Neural cell (in vitro differentiated cells): Measurements from ENCODE around the gene NINJ1. TPM values are rescaled to one million over a fixed set of nuclear protein-coding genes. Genes with fewer than 3 reads are reported as not detected.

ENCODE experiments used
- H2AFZ ChIP-seq: fragments of 200-600, 300-800 bp; sonication (generic), shearing (Covaris generic); 2 replicates; pipeline ENCODE4 v1.6.0; 2014; ENCODE audit warnings: low read depth, mild to moderate bottlenecking, antibody characterized with exemption, low read length, moderate library complexity
- H3F3A ChIP-seq: fragments of 200-600 bp; shearing (Covaris generic); 2 replicates; pipeline ENCODE4 v1.6.1; 2016; ENCODE audit warnings: mild to moderate bottlenecking, moderate library complexity, mixed read lengths, antibody characterized with exemption, low read length; ENCODE audit not compliant: insufficient read depth, poor library complexity, severe bottlenecking
- H3K27ac ChIP-seq: fragments of 200-600, 300-800 bp; sonication (generic), shearing (Covaris generic); 2 replicates; pipeline ENCODE4 v1.5.1; 2014; ENCODE audit warnings: mild to moderate bottlenecking, low read length, moderate library complexity
- H3K27me3 ChIP-seq: fragments of 300-800, 200-600 bp; sonication (generic), shearing (Covaris generic); 2 replicates; pipeline ENCODE4 v1.6.0; 2014; ENCODE audit warnings: mild to moderate bottlenecking, low read depth, low read length, moderate library complexity; ENCODE audit not compliant: insufficient read depth
- H3K36me3 ChIP-seq: fragments of 300-800, 200-600 bp; sonication (generic), shearing (Covaris generic); 2 replicates; pipeline ENCODE4 v1.5.1; 2014; ENCODE audit warnings: mild to moderate bottlenecking, antibody characterized with exemption, low read length, moderate library complexity; ENCODE audit not compliant: insufficient read depth
- H3K4me2 ChIP-seq: fragments of 300-800, 200-600 bp; sonication (generic), shearing (Covaris generic); 2 replicates; pipeline ENCODE4 v1.6.0; 2014; ENCODE audit warnings: mild to moderate bottlenecking, low read length
- H3K4me3 ChIP-seq: fragments of 300-800, 200-600 bp; sonication (generic), shearing (Covaris generic); 2 replicates; pipeline ENCODE4 v1.5.1; 2014; ENCODE audit warnings: mild to moderate bottlenecking, low read length, moderate library complexity
- H3K79me2 ChIP-seq: fragments of 200-600 bp; shearing (Covaris generic); replicated peaks from 2 replicates; pipeline ENCODE4 v1.6.0; 2014; ENCODE audit warnings: mild to moderate bottlenecking, low read length, moderate library complexity; ENCODE audit not compliant: insufficient read depth
- H3K9ac ChIP-seq: fragments of 300-800, 200-600 bp; sonication (generic), shearing (Covaris generic); 2 replicates; pipeline ENCODE4 v1.6.1; 2016; ENCODE audit warnings: mild to moderate bottlenecking, low read length, mixed read lengths
- H3K9me2 ChIP-seq: fragments of 200-600 bp; shearing (Covaris generic); 2 replicates; pipeline ENCODE4 v1.6.1; 2016; ENCODE audit warnings: mild to moderate bottlenecking, low read length, mixed read lengths; ENCODE audit not compliant: insufficient read depth
- H3K9me3 ChIP-seq: fragments of 200-600, 300-800 bp; sonication (generic), shearing (Covaris generic); 2 replicates; pipeline ENCODE4 v1.6.1; 2016; ENCODE audit warnings: mild to moderate bottlenecking, mixed run types, low read length, moderate library complexity, mixed read lengths
- H4K20me1 ChIP-seq: fragments of 200-600 bp; shearing (Covaris generic); 2 replicates; pipeline ENCODE4 v1.6.1; 2016; ENCODE audit warnings: mild to moderate bottlenecking, mixed run types; ENCODE audit not compliant: insufficient read depth
- CTCF ChIP-seq: fragments of 450-650 bp; IDR thresholded peaks from 2 replicates; pipeline ENCODE4 v1.5.1; 2014; ENCODE audit warnings: antibody characterized with exemption, mild to moderate bottlenecking, moderate library complexity; ENCODE audit not compliant: poor library complexity, severe bottlenecking
- EP300 ChIP-seq: fragments of 450-650 bp; conservative IDR thresholded peaks from 2 replicates; pipeline ENCODE4 v1.6.1; 2014; ENCODE audit warnings: antibody characterized with exemption, mild to moderate bottlenecking, moderate library complexity; ENCODE audit not compliant: poor library complexity, severe bottlenecking
- EZH2 ChIP-seq: fragments of 200-600, 300-800 bp; shearing (Covaris generic), sonication (generic); IDR thresholded peaks from 2 replicates; pipeline ENCODE4 v1.6.1; 2014; ENCODE audit warnings: antibody characterized with exemption, low read length, borderline replicate concordance, mild to moderate bottlenecking; ENCODE audit not compliant: insufficient read depth, poor library complexity, severe bottlenecking
- MXI1 ChIP-seq: fragments of 450-650 bp; conservative IDR thresholded peaks from 2 replicates; pipeline ENCODE4 v1.6.1; 2014; ENCODE audit warnings: antibody characterized with exemption, mild to moderate bottlenecking; ENCODE audit not compliant: poor library complexity, severe bottlenecking
- POLR2AphosphoS5 ChIP-seq: IDR thresholded peaks from 2 replicates; pipeline ENCODE4 v1.6.1; 2012
- RAD21 ChIP-seq: fragments of 450-650 bp; conservative IDR thresholded peaks from 2 replicates; pipeline ENCODE4 v1.6.1; 2014; ENCODE audit warnings: antibody characterized with exemption, mild to moderate bottlenecking, moderate library complexity
- REST ChIP-seq: IDR thresholded peaks from 2 replicates; pipeline ENCODE4 v1.6.1; 2012; ENCODE audit warnings: borderline replicate concordance
- SMC3 ChIP-seq: fragments of 450-650 bp; conservative IDR thresholded peaks from 2 replicates; pipeline ENCODE4 v1.6.1; 2014; ENCODE audit warnings: antibody characterized with exemption, mild to moderate bottlenecking, moderate library complexity; ENCODE audit not compliant: poor library complexity
- TAF1 ChIP-seq: IDR thresholded peaks from 2 replicates; pipeline ENCODE4 v1.6.1; 2012; ENCODE audit warnings: low read depth
- polyA plus RNA-seq: library from polyadenylated mRNA; depleted of rRNA; stranded (reverse); fragments of >200 nt; gene quantifications from 2 replicates; pipeline ENCODE4 v1.2.3, GENCODE V29; 2014

The NINJ1 gene
- polyA plus RNA-seq, 1 donor from 2014 or later, result 2.7 TPM

- Histone ChIP-seq H3F3A (no peaks in the 10 kb centered on the region), H3K79me2 (no peaks in the 10 kb centered on the region), H3K36me3 (no peaks in the 10 kb centered on the region), H3K9me3 (no peaks in the 10 kb centered on the region), H3K27ac (no peak overlapping the region), H2AFZ (no peak overlapping the region), H3K4me3 (no peak overlapping the region), H3K9ac (no peak overlapping the region), H3K4me2 (no peak overlapping the region), H4K20me1 (no peaks in the 10 kb centered on the region), H3K27me3 (no peaks in the 10 kb centered on the region), H3K9me2 (no peaks in the 10 kb centered on the region)
- TF ChIP-seq MXI1 (no peak), EZH2 (no peak), CTCF (no peak), REST (no peak), POLR2AphosphoS5 (no peak), RAD21 (no peak), SMC3 (no peak), TAF1 (no peak), EP300 (no peak)
These were observed 23.7 kb downstream of the NINJ1 start for GRCh38 chr9:93110311-93110855.

GRCh38 chr9:93108291-93109041, 25.6 kb downstream of the NINJ1 start:
- Histone ChIP-seq H3K4me2 (no peak overlapping the region), H3K36me3 (no peaks in the 10 kb centered on the region), H3K9ac (no peak overlapping the region), H3K27me3 (no peaks in the 10 kb centered on the region), H2AFZ (no peak overlapping the region), H4K20me1 (no peaks in the 10 kb centered on the region), H3K9me2 (no peaks in the 10 kb centered on the region), H3K79me2 (no peaks in the 10 kb centered on the region), H3K27ac (no peak overlapping the region), H3K9me3 (no peaks in the 10 kb centered on the region), H3F3A (no peaks in the 10 kb centered on the region), H3K4me3 (no peak overlapping the region)
- TF ChIP-seq SMC3 (no peak), MXI1 (no peak), TAF1 (no peak), POLR2AphosphoS5 (no peak), CTCF (no peak), EZH2 (no peak), EP300 (no peak)
